HL-60 (cell line): ENCODE results near the gene IL1RAPL1.

Source experiments
- CTCF ChIP-seq: IDR thresholded peaks from one replicate; pipeline ENCODE4 v1.5.1; 2011; ENCODE audit warnings: low read length, control low read depth, inconsistent platforms; ENCODE audit not compliant: insufficient read depth
- GABPA ChIP-seq: IDR thresholded peaks from 2 replicates; pipeline ENCODE4 v1.6.1; 2012; ENCODE audit warnings: low read depth
- POLR2AphosphoS5 ChIP-seq: IDR thresholded peaks from 2 replicates; pipeline ENCODE4 v1.6.1; 2012; ENCODE audit warnings: low read depth
- REST ChIP-seq: IDR thresholded peaks from 2 replicates; pipeline ENCODE4 v1.6.1; 2012; ENCODE audit warnings: low read depth; ENCODE audit not compliant: insufficient replicate concordance

DNA sequence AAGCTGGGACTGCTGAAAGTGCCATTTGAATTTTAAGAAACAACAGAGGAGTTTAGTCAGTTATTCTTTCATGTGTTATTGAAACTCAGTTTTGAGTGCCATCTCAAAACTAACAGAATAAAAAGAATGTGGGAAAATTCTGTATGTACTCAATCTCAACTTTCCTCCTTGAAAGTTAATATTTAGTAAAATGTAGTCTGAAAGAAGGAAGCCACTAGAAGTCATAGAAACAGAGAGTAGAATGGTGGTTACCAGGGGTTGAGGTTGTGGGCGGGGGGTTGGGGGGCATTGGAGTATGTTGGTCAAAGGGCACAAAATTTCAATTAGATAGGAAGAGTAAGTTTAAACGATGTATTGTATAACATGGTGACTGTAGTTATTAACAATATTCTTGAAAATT is 999.9 kb downstream of the IL1RAPL1 start:
- TF ChIP-seq CTCF (no peak), POLR2AphosphoS5 (no peak), REST (no peak), GABPA (no peak)
